ENCODE measurements around the gene MAST3.

MAST3 gene

GRCh38 chr19:18141031-18141430, 43.5 kb downstream of the MAST3 start (continued):
- TF ChIP-seq ZNF518A (tag by site-specific recombination; conservative IDR thresholded peaks at IDR 0.05; ENCODE audit: low read depth) (no peak), KLF17 (tag by site-specific recombination; IDR thresholded peaks at IDR 0.05) (no peak)

- TF ChIP-seq ZNF701 (tag by site-specific recombination; IDR thresholded peaks at IDR 0.05) (no peak), ZNF692 (tag by site-specific recombination; IDR thresholded peaks at IDR 0.05) (peak; percentile 47; the same call in 1 of the 2 replicates), ZNF341 (tag by site-specific recombination; IDR thresholded peaks at IDR 0.05; ENCODE audit: low read depth) (no peak), GLIS1 (tag by site-specific recombination; IDR thresholded peaks at IDR 0.05) (peak; percentile 69), ZNF292 (tag by site-specific recombination; IDR thresholded peaks at IDR 0.05; ENCODE audit: borderline replicate concordance, low read depth) (no peak), ZNF426 (tag by site-specific recombination; IDR thresholded peaks at IDR 0.05) (no peak), ZFP3 (tag by site-specific recombination; IDR thresholded peaks at IDR 0.05; ENCODE audit: low read depth) (peak; percentile 94), ZNF777 (tag by site-specific recombination; IDR thresholded peaks at IDR 0.05; ENCODE audit: borderline replicate concordance) (no peak)
- CTCF ChIA-PET = interaction anchor here (0.6 to 0.8 kb wide), 2 partner anchors 20 to 31 kb away, joined by 3 to 4 read pairs; no protein-coding TSS in a partner anchor
- no peaks in the 10 kb centered on the region for H3K4me1 ChIP-seq (ENCODE audit: control insufficient read depth, insufficient read depth, low read length)
- H3K27ac ChIP-seq (ENCODE audit: extremely low read depth, low read depth, low read length) = no peak overlapping the region
- H3K9me3 ChIP-seq (ENCODE audit: control insufficient read depth, insufficient read depth, low read depth, low read length) = no peaks in the 10 kb centered on the region
- H3K4me3 ChIP-seq (ENCODE audit: low read depth, low read length) = no peak overlapping the region
- POLR2A ChIA-PET = no interaction called here
- peaks cover 0 to 41% of the 10 kb centered on the region in 2 experiments; a peak in 2 of 3 replicates for H3K36me3 ChIP-seq (ENCODE audit: control insufficient read depth in 2 of 2, insufficient read depth in 1 of 2, low read length in 2 of 2)
Observed at GRCh38 chr19:18143902-18144301, 46.3 kb downstream of the MAST3 start.

GRCh38 chr19:18144361-18144760, 46.8 kb downstream of the MAST3 start:
- Histone ChIP-seq H3K4me3 (ENCODE audit: low read depth, low read length) (no peak overlapping the region), H3K36me3 (ENCODE audit: control insufficient read depth in 2 of 2, insufficient read depth in 1 of 2, low read length in 2 of 2) (peaks cover 0 to 42% of the 10 kb centered on the region in 2 experiments; a peak in 2 of 3 replicates), H3K27ac (ENCODE audit: extremely low read depth, low read depth, low read length) (no peak overlapping the region), H3K9me3 (ENCODE audit: control insufficient read depth, insufficient read depth, low read depth, low read length) (no peaks in the 10 kb centered on the region), H3K4me1 (ENCODE audit: control insufficient read depth, insufficient read depth, low read length) (no peaks in the 10 kb centered on the region)
- ChIA-PET CTCF (interaction anchor here (0.6 to 0.8 kb wide), 2 partner anchors 19 to 31 kb away, joined by 3 to 4 read pairs; no protein-coding TSS in a partner anchor), POLR2A (no interaction called here)
- TF ChIP-seq BCL6B (tag by site-specific recombination; IDR thresholded peaks at IDR 0.05) (no peak), ZNF354C (tag by site-specific recombination; IDR thresholded peaks at IDR 0.05; ENCODE audit: borderline replicate concordance, low read depth) (no peak), ZBTB48 (tag by site-specific recombination; IDR thresholded peaks at IDR 0.05) (no peak), RBAK (tag by site-specific recombination; IDR thresholded peaks at IDR 0.05) (no peak), ZNF366 (tag by site-specific recombination; conservative IDR thresholded peaks at IDR 0.05) (no peak), ZNF37A (tag by site-specific recombination; IDR thresholded peaks at IDR 0.05) (no peak), INSM2 (tag by site-specific recombination; IDR thresholded peaks at IDR 0.05) (no peak), ZNF398 (tag by site-specific recombination; IDR thresholded peaks at IDR 0.05) (no peak)

Measured in HEK293 (cell line).